Left ventricle myocardium superior (tissue), 1 donor: Measurements from ENCODE around the gene THBS4. TPM values are rescaled to one million over a fixed set of nuclear protein-coding genes. Genes with fewer than 3 reads are reported as not detected.

Source experiments
- ATAC-seq: fragments of 200-7000 bp; cut with Tn5 transposase; one replicate; pipeline ENCODE4 v1.9.1; 2020; ENCODE audit warnings: mild to moderate bottlenecking, moderate library complexity
- DNase-seq: peaks from one replicate; pipeline ENCODE4 v3.0.0-alpha.2; 2020
- intact Hi-C: fragments of 100-400 bp; cut with micrococcal nuclease; formaldehyde crosslinking; loops from one replicate; pipeline ENCODE4 v1.11.0; 2022
- total RNA-seq: library from RNA; stranded (reverse); fragmentation: NEBNext Ultra II Directional; extraction: Animal tissue kit (Norgen Biotek cat#: 25700); gene quantifications from one replicate; pipeline ENCODE4 v1.2.1, GENCODE V29; 2021
- donor health status: DM: no; HTN: yes; CAD: no; lungs with severe emphysema.

THBS4 gene
- total RNA-seq, 1 donor from 2014 or later = 29.5 TPM

DNA sequence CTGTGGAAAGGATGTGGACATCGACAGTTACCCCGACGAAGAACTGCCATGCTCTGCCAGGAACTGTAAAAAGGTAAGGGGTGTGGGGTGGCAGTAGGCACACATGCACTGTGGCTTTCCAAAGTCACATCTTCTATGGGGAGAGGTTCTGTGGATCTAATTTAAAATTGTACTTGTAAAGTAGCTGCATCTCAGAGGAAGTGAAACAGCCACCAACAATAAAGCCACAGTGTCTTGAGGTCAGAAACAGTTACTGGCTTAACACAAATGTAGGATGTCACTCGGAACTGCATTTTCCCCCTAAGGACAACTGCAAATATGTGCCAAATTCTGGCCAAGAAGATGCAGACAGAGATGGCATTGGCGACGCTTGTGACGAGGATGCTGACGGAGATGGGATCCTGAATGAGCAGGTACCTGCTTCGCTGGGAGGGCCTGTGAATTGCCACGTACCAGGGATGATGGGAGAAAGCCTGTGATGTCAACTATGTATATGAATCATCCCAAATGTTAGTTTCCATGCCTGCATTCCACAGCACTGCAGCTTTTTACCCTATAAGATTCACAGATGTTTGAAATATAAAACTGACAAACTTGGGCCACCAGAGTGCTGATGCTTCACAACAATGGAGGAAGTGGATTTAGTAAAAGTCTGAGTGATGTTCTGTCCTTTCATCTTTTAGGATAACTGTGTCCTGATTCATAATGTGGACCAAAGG is 35.3 kb downstream of the THBS4 start:
- ATAC-seq (no peak), DNase-seq (no peak)
- intact Hi-C loops = no loop called here

DNA sequence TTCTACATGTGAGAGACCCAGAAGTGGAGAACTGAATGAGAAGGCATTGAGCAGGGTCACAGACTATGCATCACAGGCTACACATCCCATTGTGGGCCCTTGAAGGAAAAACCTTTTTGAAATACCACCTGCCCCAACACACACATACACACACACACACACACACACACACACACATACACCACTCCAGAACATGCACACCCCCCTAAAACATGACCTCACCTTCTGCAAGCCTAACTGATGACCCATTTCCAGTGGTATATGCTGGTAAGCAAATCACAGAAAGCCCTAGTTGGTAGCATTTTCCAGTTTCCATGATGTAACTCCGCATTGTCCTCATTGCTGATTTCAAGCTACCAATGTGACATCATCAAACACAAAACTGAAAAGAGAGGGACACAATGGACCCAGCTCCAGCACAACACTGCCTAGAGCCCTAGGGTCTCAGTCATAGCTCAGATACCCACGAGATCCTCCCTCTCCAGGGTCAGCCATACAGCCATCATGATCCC is 36.4 kb downstream of the THBS4 start:
- no peak for DNase-seq
- no peak for ATAC-seq
- intact Hi-C loops = no loop called here

DNA sequence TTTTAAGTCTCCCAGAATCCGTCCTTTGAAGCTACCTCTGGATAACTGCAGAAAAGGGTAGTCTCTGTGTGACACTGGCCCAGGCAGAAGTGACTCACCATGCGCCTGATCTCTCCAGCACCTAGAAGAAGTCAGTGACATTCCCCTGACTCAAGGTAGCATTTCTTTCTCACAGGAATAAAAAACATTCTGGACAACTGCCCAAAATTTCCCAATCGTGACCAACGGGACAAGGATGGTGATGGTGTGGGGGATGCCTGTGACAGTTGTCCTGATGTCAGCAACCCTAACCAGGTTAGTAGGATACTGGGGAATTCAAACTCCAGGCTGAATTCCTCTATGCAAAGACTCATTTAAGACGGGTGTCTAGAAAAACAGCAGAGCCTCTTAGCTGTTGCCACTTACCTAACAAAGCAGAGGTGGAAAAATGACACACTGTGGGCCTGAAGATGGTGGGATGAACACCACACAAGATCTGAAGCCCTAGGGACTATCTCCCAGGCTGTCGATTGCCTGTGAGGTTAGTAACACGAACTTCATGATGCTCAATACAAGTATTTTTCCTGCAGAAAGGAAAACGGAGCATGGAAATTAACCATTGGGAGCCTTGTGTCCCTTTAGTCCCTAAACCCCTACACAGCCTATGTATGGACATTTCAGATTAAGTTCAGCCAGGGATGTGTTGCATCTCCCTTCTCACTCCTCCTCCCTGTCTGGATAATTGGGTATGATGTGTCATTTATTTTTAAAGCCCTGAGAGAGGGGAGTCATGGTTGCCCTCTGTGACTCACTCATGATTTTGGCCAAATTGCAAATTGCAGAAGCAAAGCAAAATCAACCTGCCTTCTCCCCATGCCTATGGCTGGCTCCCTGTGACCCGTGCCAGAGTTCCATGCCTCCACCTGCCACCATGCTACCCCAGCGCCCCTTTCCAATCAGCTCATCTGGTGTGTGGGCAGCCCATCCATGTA is 37.2 kb downstream of the THBS4 start:
- intact Hi-C loops = no loop called here
- ATAC-seq (no peak), DNase-seq (no peak)

DNA sequence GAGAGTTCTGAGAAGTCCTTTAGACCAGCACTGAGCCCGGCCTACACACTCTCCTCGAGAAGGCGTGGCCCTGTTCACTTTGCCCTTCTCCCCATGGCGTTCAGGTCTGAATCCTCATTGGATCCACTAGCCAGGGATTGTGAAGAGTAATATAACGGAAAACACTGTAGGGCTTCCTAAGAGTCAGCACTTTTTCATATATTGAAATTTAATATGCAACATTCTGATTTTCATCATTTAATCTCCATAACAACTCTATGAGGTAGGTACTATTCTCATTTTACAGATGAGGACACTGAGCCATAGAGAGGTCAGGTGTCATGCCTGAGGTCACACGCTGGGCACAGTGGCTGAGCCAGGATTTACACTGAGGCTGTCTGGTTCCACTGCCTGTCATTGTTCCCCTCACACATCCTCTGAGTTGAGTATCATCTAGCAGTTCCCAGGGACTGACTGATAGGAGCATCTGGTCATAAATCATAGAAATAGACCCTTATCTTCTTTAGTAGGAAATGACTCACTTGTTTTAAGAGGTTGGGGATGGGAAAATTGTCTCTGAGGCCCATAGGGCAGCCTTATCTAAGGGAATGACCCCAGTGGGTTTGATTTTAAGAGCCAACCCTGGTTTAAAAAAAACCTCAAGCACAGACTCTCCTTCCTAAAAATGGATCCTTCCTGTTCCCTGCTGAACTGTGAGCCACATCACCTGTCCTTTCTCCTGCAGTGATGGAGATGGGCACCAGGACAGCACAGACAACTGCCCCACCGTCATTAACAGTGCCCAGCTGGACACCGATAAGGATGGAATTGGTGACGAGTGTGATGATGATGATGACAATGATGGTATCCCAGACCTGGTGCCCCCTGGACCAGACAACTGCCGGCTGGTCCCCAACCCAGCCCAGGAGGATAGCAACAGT is 41.2 kb downstream of the THBS4 start:
- no peak for DNase-seq
- intact Hi-C loops = no loop called here
- peak; percentile 57 for ATAC-seq

DNA sequence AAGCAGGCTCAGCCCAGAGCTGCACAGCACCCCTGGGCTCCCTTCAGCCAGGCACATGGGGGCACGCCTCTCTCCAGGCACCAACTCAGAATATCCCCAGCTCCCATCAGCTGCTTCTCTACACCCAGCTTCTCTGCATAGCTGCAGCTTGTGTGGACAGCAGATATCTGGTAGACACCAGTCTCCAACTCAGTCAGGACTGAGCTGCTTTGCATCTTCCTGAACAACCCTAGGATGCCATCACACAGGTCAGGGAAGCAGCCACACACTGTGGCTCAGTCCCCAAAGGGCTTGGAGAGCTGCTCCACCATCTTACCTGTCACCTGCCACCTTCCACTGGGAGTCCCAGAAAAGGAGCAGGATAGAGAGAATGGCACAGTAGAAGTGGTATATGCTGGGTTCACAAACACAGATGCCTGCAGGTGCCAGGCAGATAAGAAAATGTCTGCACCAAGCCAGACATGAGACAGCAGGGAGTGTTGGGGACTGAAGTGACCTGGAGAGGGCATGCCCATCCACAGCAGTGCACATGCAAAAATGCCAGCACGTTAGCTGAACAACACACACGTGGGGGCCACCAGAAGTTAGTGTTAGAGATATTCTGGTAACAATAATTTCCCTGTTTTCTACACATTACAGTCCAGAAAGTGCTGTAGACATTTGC is 42.0 kb downstream of the THBS4 start:
- DNase-seq = no peak
- ATAC-seq = peak; percentile 78
- intact Hi-C loops = no loop called here

DNA sequence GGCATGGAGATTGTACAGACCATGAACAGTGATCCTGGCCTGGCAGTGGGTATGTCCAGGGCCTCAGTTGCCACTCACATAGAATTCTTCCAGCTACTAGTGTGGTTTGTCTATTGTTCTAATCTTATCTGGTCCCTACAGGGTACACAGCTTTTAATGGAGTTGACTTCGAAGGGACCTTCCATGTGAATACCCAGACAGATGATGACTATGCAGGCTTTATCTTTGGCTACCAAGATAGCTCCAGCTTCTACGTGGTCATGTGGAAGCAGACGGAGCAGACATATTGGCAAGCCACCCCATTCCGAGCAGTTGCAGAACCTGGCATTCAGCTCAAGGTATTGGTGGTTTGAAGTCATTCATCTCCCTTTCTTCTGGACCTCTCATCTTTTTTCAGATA is 43.8 kb downstream of the THBS4 start:
- DNase-seq (no peak), ATAC-seq (no peak)
- intact Hi-C loops = no loop called here

DNA sequence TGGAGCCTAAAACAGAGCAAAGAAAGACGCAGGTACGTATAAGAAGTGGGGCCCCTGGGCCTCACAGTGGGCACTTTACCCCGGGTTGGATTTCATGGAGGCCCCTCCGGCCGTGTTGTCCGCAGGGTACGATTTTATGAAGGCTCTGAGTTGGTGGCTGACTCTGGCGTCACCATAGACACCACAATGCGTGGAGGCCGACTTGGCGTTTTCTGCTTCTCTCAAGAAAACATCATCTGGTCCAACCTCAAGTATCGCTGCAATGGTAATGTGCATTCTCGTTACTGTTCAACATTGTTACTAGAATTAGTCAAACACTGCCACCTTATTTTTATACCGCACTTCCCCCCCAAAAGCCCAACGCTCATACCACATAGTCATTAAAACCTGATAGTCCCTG is 47.1 kb downstream of the THBS4 start:
- DNase-seq (no peak), ATAC-seq (no peak)
- intact Hi-C loops = no loop called here

DNA sequence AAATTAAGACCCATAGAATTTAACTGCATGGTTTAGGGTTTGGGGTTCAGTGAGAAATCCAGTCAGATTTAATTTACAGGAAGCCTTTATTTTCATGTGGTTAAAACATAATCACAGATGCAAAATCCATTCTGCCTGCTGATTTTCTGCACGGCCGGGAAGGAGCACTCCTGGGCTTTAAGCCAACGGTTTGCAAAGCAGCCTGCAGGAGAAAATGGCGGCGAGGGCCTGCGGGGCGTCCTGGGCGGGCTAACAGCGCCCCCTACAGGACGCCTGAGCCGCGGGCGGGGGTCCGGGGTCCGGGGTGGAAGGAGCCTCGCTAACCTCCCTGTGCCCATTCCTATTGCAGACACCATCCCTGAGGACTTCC is 47.6 kb downstream of the THBS4 start:
- ATAC-seq = peak; percentile 88
- intact Hi-C loops = no loop called here

DNA sequence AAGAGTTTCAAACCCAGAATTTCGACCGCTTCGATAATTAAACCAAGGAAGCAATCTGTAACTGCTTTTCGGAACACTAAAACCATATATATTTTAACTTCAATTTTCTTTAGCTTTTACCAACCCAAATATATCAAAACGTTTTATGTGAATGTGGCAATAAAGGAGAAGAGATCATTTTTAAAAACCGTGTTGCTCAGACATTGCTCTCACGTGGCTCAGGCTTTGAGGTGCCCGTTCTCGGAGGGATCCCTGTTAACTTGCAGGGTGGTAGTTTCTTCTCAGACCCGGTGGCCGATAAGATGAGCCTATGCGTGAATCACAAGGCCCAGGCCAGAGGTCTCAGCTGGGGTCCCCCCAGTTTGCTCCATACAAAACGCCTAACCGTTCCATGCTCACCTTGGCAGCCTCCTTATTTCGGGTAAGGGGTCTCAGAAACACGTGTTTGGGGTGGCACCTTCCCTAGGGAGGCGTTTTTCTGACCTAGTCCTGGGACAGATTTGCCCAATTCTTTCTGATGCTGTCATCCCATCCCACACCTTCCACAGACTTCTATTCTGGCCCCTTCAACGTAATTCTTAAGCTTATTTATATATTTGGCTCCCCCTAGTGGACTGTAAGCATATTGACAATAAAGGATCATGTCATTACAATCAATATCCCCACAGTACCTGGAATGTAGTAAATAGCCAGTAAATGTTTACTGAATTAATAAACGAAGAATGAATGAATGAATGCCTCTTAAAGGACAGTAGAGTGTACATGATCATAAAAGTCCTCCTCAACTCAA is 48.1 kb downstream of the THBS4 start:
- DNase-seq = no peak
- intact Hi-C loops = no loop called here
- peak; percentile 88 for ATAC-seq

More for the DNA sequence above, 47.6 kb downstream of the THBS4 start:
- peak; percentile 84 for DNase-seq

DNA sequence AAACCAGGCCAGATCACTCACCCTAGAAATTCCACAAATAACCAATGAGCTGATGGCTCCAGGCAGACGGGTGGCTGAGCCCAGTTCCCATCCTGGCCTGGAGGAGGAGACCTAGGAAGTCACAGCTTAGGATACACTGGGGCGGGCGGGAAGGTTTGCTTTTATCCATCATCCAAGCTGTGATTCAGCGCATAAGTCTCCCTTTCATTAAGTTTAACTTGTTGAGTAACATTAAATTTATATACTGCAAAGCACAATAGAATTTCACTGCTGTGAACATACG is 55.7 kb downstream of the THBS4 start:
- intact Hi-C loops = no loop called here
- DNase-seq (no peak), ATAC-seq (no peak)

DNA sequence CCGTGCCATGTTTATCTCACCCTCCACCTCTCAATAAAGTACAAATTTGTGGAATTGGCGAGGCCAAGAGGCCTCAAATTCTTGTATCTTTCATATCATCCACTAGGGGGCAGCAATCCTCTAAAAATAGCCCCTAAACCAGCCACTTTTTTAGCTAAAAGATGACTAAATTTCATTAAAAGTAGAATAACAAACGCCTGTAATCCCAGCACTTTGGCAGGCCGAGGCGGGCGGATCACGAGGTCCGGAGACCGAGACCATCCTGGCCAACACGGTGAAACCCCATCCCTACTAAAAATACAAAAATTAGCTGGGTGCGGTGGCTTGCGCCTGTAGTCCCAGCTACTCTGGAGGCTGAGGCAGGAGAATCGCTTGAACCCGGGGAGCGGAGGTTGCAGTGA is 56.6 kb downstream of the THBS4 start:
- DNase-seq (peak; percentile 54), ATAC-seq (peak; percentile 73)
- intact Hi-C loops = loop anchor here (2.0 kb wide), 1 partner anchor 215 kb away; no protein-coding TSS in a partner anchor

DNA sequence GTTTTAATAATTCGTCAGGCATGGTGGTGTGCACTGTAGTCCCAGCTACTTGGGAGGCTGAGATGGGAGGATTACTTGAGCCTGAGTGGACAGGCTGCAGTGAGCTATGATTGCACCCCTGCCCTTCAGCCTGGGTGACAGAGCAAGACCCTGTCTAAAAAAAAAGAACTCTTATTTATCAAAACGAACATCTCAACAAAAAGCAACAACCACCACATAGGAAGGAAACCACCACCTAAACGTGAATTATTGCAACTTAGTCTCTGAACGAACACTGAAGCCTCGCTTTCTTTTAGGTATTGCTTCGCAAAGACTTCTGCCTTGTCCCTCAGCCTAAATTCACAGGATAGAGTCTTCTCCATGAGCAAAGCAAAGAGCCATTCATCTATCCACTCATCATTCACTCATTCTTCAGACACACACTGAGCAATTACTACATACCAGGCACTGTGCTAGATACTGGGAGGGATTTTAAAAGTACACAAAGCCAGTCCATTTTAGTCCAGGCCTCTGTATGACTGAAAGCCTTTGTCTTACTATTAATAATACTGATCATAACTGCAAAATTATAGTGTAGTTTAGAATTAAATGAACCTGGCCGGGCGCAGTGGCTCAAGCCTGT is 57.4 kb downstream of the THBS4 start:
- intact Hi-C loops = loop anchor here (2.0 kb wide), 1 partner anchor 214 kb away; no protein-coding TSS in a partner anchor
- ATAC-seq = no peak
- no peak for DNase-seq

DNA sequence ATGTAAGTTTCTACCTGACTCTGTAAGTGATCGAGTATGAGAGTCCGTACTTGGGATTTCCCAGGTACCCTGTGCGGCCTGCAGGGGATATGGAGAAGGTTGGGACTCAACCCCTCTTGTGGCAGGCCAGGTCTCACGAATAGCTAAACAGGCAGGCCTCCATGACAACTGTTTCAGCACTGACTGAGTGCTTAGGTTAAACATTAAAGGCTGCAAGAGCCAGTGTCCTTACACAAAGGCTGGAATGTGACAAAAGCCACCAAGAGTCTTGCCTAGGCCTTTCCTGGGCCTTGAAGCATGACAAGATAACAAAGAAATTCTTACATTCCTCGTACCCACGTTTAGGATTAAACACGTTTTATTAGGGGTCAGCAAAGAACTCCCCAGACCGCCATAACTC is 58.6 kb downstream of the THBS4 start:
- intact Hi-C loops = loop anchor here (2.0 kb wide), 1 partner anchor 213 kb away; no protein-coding TSS in a partner anchor
- DNase-seq = no peak
- ATAC-seq = no peak

DNA sequence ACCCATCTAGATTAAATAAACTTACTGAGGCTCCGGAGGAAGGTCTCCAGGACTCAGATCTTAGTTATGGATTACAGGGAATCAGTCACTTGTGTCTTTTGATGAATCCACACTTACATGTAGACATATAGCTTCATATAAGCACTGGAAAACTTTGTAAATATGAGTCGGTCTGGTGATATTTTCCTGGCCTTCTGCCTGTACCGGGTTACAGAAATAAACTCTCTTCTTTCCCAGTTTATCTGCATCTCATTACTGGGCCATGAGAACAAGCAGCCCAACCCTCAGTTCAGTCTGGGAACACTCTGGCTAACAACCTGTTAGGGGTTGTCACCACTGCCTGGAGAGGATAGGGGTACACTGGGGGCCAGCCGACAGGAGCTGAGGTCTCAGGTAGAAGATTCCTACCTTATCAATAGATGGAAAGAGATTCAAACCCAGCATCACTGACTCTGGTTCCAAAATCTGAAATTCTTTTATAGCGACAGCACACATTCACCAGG is 59.1 kb downstream of the THBS4 start:
- ATAC-seq (peak; percentile 53), DNase-seq (no peak)
- intact Hi-C loops = no loop called here

DNA sequence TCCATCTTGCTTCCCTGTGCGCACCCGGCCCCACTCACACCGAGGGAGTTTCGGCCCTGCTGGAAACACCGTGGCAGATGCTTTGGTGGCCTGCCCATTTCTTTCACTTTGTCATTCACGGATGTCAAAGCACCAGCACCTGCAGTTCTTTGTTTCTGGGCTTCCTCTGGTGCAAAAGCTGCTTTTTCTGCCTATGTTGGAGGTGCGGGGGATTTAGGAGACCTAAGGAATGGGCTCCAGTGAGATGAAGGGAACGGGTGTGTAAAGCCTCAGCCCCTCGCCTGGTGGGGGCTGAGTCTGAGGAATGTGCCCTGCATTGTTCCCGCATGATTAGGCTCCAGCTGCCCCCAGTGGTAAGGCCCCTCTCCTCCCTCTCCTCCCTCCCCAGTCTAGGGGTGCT is 62.3 kb downstream of the THBS4 start:
- intact Hi-C loops = no loop called here
- DNase-seq (no peak), ATAC-seq (no peak)

DNA sequence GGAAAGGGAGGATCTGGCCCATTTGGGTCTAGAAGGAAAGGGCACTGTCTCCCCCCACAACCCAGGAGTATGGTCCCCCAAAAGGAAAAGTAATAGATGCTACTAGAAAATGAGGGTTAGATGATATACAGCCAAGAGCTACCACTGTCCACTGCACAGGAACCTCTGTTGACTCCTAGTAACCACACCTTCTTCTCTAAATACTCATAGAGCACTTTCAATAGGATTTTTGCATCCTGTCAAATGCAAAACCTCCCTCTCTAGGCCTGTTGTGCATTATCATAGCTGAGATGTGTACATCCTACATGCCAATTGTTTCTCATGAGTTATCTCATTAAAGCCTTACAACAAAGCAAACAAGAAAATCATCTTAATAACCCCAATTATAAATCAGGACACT is 66.8 kb downstream of the THBS4 start:
- no peak for ATAC-seq
- intact Hi-C loops = no loop called here

DNA sequence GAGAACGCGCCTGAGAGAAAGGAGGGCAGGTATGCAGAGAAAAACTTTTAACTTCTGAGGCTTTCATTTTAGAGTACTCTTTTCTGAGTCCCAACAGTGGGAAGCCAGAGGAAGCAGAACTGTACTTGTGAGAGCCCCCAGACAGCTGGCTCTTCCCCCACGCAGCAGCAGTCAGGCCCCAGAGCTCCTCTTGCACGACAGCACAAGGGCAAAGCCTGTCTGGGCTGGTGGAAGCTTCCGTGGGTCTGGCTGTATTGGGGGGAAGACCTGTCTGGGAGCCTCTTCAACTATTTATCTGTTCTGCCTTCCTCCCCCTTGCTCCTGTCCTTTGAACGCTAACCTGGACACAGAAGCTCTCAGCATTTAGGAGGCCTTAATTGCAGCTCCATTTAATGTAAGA is 68.2 kb downstream of the THBS4 start:
- ATAC-seq = no peak
- DNase-seq = no peak
- intact Hi-C loops = no loop called here

More for the DNA sequence above, 66.8 kb downstream of the THBS4 start:
- no peak for DNase-seq
